Activated CD4-positive, alpha-beta T cell treated with anti-CD3 and anti-CD28 coated beads, Interleukin-2, amount 50 U/mL, for 4 hours (primary cell): Measurements from ENCODE around the gene POLD1.
"Not testable (repeated sequence)": the region's sequence is repeated elsewhere in the genome, so short reads cannot be mapped to it uniquely, and the experiment has no call there.

ENCODE experiments used
- DNase-seq, 2 experiments: peaks; one replicate each; pipeline ENCODE4 v3.0.0-alpha.2; 2020

Gene POLD1

GRCh38 chr19:50365434-50366306 lies 18.5 kb upstream of the POLD1 start, which contains the start of gene NAPSA:
Gene NAPSA (minus strand): TSS chr19:50365639. CDS start chr19:50365621, 18 bp downstream.
- DNase-seq, result no peak

- DNase-seq, result peak; percentile 67 to 75
Measured at GRCh38 chr19:50368649-50369570, 15.2 kb upstream of the POLD1 start.

GRCh38 chr19:50371914-50372475 lies 12.2 kb upstream of the POLD1 start:
- DNase-seq, result no peak

GRCh38 chr19:50376166-50377050 lies 7.7 kb upstream of the POLD1 start, which contains the start of gene NR1H2:
Gene NR1H2 (plus strand): TSS chr19:50376457. CDS start chr19:50377606, 1,149 bp downstream.
- peak; percentile 91 for DNase-seq

GRCh38 chr19:50377051-50377461 lies 7.1 kb upstream of the POLD1 start:
- DNase-seq, result peak; percentile 63 to 65

GRCh38 chr19:50377517-50377916 lies 6.6 kb upstream of the POLD1 start:
- no peak for DNase-seq

GRCh38 chr19:50378169-50378862 lies 5.8 kb upstream of the POLD1 start:
- DNase-seq, result no peak

- no peak for DNase-seq
Measured at GRCh38 chr19:50378863-50379236, 5.3 kb upstream of the POLD1 start.

GRCh38 chr19:50379602-50380001 lies 4.5 kb upstream of the POLD1 start:
- DNase-seq, result no peak

- no peak for DNase-seq
Measured at GRCh38 chr19:50380137-50380536, 4.0 kb upstream of the POLD1 start.

- no peak for DNase-seq
Measured at GRCh38 chr19:50380751-50381151, 3.4 kb upstream of the POLD1 start.

- DNase-seq, result no peak
Measured at GRCh38 chr19:50381881-50382729, 2.0 kb upstream of the POLD1 start.

GRCh38 chr19:50383001-50383851 lies 921 bp upstream of the POLD1 start:
- DNase-seq, result no peak

- DNase-seq, result no peak
Measured at GRCh38 chr19:50384685-50385535, 763 bp downstream of the POLD1 start.

- no peak for DNase-seq
Measured at GRCh38 chr19:50387176-50387867, 3.2 kb downstream of the POLD1 start.

GRCh38 chr19:50387868-50388245 lies 3.7 kb downstream of the POLD1 start:
- no peak for DNase-seq

- DNase-seq, result not testable (repeated sequence)
Measured at GRCh38 chr19:50390295-50390694, 6.1 kb downstream of the POLD1 start.

- DNase-seq, result not testable (repeated sequence)
Measured at GRCh38 chr19:50390952-50391351, 6.8 kb downstream of the POLD1 start.
